Activated CD4-positive, alpha-beta T cell treated with anti-CD3 and anti-CD28 coated beads, Interleukin-2, amount 50 U/mL, for 1 hour (primary cell): Measurements from ENCODE around the gene ATXN1.

Source experiments
- DNase-seq: peaks from one replicate; pipeline ENCODE4 v3.0.0-alpha.2; 2020

The ATXN1 gene

DNA sequence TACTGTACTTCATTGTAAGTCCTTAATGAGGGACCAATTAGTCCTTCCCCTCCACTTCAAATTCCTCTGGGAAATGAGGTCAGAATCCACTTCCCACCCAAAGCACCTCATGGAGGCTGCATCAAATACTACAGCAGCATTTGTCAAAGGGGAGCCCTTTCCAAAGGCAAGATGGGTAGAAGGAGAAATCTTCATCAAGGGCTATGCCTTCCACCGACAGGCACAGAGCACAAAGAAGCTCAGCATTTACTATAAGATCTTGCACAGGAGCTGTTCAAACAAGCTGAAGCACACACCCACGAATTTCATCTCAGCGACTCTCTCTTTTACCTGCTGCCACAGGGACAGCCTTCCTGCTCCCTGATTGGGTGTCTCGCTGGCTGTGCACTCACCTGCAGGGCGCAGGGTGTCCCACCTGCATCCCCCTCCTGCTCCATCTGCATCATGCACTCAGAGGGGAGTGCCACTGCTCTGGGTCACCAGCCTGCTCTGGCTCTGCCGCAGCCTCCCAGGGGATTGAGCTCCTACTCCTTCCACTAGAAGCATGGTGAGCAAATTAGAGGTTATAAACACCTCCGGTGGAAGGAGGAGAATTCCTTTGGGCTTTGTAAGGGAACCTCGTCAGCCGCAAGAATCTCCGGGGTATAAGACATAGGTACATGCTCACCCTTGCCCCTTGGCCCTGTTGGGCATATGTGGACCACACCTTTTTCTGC is 164.5 kb downstream of the ATXN1 start:
- no peak for DNase-seq

DNA sequence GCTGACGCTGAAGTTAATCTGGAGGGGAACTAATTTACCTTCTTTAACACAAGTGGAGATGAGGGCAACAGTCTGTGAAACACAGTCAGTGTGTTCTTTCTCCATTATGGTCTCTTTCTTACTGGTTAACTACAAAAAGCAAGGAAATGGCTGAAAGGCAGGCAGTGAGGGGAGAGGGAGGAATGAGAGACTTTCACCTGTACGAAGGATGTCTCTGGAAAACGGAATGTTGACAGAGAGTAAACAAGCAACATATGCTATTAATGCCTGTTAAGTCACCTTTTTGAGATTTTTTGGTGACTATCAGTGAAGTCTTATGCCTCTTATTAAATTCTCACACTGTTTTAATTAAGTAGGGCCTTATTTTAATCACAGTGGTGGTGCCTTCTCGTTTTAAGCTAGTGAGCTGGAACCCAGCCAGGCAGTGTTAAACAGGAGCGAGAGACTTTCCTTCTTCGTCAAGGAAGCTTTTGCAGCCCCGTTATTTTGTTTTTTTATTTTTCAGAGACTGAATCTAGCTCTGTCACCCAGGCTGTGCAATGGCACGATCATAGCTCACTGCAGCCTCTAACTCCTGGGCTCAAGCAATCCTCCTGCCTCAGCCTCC is 165.6 kb downstream of the ATXN1 start:
- DNase-seq: no peak

DNA sequence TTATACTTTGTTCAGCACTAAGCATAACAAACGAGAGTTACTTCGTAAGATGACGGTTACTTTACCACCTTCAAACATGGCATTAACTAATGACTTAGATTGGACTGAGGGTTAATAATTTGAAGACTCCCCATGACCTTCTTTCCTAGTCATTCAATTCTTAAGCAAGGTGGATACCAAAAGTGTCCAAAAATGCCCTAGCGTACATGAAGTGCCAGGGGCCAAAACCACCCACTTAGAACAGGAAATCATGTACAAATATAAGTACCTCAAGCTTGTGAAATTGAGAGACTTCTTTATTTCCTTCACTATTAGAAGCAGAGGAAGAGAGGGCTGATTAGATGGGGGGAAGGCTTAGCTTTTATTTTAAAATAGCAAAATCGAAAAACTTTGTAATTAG is 166.4 kb downstream of the ATXN1 start:
- DNase-seq: no peak

DNA sequence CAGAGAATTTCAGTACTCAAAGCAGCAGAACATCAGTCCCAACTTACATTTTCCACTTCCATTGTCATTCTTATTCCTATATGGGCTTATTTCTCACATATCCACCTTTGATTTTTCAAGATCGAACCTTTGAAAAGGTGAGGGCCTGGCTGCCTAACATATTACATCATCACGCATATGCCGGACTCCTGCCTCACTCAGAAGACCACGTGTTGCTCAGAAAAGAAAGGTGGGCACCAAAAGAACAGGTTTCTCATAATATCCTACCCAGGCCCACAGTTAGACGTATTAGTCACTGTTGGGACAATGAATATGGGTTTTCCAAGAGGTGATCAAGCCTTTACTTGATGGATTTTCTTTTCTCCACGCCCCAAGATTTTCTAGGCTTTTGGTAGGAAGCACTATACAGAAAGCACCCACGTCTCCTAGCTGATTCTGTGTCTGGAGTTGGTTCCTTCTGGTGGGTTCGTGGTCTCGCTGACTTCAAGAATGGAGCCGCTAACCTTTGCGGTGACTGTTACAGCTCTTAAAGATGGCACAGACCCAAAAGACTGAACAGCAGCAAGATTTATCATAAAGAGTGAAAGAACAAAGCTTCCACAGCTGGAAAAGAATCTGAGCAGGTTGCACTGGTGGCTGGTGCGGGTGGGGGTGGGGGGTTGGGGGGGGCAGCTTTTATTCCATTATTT is 168.9 kb downstream of the ATXN1 start:
- no peak for DNase-seq

DNA sequence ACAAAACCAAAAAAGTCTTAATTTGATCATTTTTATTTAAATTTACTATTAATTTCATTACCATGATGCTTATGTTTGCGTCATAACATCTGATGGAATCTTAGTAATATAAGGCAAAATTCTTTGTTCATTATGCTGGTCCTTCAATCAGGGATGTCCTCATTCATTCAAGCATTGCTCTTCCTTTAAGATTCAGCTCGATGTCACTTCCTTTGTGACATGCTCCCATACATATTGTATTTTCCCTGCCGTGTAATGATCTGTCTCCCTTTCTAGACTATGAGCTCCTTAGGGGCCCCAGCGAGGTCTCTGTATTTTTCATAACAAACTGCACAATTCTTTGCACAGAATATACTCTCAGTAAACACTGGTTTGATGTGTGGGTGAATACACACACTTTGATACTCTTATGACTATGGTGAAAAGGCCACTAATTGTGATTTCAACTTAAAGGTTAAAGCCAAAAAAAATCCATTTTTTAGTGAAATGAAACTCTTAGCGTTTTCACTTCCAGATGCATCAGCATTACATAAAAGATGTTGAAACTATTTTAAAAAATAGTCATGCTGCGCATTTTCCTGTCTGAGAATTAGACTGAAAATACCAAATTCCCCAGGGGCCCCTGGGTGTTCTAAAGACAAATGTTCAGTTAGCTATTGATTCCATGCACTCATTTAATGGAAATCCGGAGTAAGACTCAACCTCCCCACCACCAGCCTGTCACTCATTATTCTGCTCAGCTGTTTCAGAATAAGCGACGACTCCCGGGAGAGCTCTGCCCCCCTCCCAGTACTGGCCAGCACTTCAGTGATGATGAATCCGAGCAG is 169.7 kb downstream of the ATXN1 start:
- no peak for DNase-seq

DNA sequence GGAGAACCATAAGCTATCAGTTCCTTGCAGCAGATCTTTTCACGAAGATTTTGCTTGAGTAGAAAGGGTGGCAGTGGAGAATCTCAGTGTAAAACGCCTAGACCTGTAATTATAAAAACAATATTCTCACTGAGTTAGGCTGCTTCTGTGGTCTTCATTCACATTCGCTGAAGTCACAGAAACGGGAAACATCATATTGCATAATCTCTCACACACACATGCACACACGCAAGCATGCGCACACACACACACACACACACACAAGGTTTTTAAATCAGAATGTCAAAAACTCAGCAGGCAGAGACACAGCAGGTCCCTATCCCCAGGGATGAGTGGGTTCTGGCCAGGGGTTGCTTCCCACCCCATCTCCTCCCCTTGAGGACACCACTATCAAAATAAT is 175.5 kb downstream of the ATXN1 start:
- no peak for DNase-seq

DNA sequence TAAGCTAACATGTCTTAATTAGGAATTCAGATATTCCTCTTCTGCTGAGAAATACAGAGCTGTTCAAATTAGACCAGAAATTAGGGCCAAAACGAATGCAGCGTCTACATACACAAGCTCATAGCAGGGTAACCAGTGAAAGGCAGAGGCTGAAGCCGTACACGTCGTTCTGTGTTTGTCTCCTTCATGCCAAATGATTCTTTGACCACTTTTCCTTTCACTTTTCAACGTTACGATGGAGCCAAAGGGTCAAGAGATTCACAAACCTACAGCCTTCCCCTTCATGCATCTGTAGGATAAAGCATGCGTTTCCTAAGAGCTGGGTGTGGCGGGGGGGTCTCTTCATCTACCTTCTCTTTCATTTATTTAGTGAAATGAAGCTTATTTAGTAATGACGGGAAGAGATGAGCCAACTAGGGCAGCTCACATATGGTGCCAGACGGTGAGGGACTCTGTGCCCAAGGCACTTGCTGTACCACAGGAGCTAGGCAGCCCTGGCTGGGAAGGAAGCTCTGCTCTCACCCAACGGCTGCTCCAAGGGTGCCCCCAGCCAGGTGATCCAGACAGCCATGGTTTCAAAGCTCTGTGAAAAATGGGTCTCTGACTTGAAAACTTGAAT is 178.0 kb downstream of the ATXN1 start:
- no peak for DNase-seq

DNA sequence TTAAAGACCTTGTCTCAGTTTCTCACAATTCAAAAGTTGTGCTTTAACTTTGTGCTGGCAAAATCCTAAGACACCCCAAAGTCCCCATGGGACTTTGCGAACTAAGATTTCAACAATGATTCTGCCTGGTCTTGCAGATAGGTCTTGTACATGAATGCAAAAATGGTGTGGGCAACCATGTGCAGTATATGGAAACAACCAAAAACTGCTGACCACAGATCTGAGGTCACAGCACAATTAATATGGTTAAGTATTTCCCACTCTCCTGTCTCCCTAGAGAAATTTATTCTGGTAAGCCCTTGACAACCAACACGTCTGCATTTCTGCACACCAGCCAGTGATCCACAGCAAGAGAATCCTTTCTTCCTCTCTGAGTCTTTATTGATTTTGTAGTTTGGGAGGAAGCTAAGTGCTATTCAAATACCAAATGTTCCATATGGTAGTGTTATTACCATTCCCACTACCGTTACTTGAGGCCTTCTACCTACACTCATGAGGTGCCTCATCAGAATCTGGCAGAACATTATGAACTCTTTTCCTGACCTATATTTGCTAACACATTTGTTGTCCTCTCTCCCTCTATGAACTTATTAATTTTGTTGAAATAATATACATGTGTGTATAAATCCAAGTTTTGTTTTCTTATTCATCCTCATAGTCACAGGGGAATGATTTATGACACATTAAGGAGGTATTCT is 178.7 kb downstream of the ATXN1 start:
- no peak for DNase-seq

DNA sequence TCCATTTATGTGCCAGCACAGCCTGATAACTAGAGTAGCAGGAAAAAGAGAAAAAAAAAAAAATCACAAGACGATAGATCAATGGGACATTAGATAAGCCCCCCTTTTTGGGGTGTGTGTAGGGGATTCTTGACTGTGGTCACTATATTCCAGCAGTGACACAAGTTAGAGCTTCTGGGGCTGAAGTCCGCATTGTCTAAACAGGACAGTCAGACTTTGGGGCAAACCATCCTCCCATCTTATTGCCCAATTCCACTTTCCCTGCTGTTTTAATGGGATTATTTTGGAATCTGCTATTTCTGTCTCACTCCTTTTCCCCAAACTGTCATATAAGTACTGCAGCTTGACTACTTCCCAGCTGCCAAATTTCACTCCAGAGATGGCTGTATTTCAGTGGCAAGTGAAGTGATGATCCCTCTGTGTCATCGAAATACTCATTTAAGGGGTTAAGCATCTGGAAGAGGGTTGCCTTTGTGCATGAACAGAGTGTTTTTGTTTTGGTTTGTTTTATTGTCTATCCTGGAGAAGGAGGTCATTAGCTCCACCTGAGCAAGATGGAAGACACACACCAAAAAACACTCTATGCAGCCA is 182.5 kb downstream of the ATXN1 start:
- no peak for DNase-seq

DNA sequence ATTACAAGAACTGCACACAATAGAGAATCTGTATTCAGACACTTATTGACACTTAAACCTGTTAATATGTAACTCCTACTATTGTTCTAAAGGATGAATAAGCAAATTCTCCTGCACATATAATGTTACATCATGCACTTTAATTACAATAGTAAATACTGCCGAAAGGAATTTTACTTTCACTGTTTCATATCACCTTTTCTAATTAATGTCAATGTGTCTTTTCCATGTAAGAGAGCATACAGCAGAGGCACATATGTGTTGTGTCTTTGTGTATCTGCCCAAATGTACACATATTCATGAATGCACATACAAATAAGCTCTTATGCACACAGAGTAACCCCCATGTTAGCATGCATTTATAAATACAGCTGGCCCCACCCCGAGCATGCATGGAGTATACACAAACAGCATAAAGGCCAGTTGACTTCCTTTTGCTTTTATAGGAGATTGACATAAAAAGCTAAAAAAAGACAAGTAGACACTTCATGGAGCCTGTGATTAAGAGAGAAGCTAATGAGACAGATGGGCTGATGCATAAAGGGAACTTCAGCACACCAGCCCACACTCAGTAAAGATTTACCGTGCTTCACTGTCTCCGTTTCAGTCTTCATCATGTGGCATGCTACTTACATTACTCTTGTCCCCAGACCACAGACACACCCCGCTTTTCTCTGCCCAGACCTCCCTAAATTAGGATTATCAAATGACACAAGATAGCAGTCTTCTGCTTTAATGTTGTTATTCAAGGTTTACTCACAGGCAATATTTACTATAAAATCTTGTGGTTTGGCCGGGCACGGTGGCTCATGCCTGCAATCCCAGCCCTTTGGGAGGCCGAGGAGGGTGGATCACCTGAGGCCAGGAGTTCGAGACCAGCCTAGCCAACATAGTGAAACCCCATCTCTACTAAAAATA is 184.6 kb downstream of the ATXN1 start:
- no peak for DNase-seq

DNA sequence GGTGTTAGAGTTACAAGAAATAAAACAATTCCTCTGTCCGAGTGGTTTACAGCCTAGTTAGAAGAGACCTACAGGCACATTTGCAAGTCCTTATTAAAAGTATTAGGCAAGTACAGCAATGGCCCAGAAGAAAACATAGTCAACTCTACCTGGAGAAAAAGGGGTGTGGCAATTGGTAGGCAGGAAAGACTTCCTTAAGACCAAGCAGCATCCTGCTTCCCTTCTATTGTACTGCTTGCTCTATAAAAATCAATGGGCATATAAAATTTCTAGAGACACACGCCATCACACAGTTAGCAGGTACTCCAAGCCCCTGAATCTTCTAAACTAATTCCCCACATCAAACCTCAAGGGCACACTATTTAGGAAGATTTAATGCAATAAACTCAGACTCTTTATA is 185.6 kb downstream of the ATXN1 start:
- no peak for DNase-seq

DNA sequence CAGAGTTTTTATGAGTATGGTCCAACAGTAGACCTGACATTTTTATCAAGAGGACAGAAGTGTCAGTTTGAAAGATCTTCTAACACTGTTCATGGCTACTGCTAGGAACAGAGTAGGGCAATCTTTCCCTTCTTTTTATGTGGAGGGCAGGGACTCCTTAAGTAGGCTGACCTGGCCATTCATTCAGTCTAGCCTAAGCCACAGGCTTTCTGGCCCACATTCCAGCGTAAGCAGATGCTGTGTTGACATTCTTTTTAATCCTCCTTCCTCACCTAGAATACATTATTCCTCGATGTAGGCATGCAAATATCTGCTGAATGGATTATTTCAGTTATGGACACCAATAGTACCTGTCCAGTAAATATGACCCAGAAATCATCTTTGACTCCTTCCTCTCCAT is 188.3 kb downstream of the ATXN1 start:
- DNase-seq: no peak

DNA sequence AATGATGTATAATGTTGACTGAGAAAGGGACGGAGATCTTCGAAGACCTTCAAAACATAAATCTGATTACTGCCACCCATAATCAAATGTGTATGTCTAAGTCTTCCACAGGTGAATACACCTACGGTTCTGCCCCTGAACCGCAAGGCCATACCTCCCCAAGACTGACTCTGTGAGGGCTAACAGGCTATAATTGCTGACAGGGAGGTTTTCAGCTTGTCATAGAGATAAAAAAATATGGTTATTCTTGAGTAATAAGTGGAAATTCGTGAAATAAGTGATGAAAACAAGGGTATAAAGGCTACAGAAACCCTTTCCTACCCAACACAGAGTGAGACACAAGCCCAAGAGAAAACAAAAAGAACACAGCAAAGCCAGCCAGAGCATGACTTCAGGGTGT is 188.9 kb downstream of the ATXN1 start:
- no peak for DNase-seq

DNA sequence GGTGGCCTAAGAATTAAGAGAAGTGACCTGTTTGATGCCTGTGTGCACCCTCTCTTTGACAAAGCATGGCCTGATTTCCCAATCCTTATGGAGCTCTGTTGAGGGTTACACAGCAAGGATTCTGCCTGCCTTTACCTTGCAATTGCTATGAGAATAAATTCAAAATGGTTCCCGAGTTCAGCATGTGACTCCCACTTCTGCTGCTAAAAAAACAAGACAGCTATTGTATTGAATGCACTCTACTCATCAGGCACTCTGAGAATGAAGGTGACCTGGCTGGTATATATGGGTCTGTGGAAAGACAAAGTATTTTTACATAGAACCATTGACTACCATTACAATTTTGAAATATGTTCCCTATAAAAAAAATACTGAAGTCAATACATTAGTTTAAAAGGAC is 190.3 kb downstream of the ATXN1 start:
- no peak for DNase-seq

DNA sequence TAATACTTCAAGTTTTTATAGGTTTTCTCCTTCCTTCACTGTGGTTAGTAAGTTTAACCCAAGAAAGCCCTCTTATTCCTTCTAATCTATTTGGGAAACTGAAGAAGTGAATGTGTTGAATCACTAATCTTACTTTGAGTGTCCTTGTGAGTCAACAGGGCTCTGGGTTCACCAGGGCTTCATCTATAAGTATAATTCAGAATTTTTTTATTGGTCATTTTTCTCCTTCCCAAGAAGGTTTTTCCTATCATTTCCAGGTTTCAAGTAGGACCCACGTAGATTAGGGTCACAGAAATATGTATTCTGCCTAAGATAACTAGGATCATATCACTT is 191.1 kb downstream of the ATXN1 start:
- DNase-seq: no peak

DNA sequence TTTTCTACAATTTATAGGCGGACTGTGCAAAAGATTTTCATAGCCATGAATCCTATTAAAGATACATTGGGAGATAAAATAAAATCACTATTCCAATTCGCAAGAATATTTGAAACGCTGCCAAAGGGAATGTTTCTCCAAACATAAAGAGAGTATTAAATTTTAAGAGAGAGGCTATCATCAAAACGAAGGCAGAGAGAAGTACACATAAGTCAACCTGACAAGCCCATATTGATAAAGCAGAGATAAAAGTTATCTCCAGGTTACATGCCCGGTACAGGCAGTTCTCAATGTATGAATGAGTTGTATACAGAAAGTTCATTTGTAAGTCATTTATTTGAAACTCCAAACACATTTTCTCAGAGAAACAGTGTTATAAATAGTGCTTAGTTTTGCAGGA is 193.1 kb downstream of the ATXN1 start:
- DNase-seq: no peak

DNA sequence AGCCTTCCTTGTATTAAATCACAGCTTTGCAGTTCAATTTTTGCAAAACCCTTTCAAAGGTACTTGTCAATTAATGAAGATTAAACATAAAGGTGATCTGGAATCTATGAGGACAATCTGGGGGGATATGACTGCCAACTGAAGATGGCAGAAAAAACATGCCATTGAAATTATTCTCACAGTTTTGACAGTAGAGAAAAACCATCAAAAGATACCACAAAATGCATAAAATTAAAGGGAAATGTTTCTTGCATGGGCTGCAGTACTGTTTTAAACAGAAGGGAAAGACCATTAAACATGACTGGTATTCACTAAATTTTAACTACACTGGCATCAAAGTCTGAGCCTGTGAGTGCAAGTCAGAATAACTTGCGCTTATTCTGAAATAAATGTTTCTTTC is 194.2 kb downstream of the ATXN1 start:
- DNase-seq: no peak

DNA sequence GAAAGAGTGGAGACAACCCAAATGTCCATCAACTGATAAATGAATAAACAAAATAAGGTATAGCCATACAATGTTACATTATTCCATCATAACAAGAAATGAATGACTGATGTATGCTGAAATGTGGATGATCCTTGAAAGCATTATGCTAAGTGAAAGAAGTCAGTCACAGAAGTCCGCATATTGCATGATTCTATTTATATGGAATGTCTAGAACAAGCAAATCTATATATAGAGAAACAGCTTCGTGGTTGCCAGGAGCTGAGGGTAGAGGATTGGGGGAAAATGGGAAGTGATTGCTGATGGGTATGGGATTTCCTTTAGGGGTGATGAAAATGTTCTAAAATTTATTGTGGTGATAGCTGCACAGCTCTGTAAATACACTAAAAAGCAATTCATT is 196.8 kb downstream of the ATXN1 start:
- no peak for DNase-seq

DNA sequence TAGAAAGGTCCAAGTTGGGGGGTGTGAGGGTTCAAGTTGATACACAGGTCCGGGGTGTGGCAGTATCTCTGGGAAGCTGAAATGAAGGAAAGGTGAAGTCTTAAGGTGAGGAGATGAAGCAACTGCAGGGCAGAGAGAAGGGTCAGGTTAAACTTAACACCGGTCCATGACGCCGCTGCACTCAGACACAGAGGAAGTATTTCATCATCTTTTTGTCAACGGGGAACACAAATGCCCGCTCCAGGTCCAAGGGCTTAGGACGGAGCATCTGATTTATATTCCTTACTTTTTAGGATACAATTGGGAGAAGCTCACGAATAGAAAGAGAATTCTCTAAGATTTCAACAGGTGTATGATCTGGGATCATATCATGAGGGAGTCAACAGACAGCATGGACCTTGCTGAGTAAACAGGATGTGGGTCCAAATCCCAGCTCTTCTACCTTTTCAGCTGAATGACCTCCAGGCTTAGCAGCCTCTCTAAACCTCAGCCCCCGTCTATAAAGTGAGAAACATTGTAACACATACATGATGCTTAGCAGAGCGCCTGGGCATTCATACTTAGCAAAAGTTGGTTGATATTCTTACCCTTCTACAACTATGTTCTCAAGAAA is 197.5 kb downstream of the ATXN1 start:
- DNase-seq: no peak

DNA sequence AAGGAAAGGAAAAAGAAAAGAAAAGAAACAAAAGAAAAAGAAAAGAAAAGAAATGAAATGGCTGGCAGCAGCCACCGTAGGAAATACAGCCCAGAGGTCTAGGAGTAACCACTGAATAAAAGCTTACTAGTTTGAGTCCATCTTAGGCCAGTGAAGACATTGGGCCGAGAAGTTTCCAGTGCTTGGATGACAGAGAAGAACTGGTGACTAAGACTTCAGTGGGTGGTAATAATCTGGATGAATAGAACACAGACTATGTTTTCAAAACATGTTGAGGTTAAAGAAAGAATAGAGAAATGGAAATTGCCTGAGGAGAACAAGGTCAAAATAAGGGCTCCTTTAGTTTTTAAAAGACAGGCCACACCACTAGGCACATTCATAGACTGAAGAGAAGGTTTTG is 198.8 kb downstream of the ATXN1 start:
- DNase-seq: no peak

DNA sequence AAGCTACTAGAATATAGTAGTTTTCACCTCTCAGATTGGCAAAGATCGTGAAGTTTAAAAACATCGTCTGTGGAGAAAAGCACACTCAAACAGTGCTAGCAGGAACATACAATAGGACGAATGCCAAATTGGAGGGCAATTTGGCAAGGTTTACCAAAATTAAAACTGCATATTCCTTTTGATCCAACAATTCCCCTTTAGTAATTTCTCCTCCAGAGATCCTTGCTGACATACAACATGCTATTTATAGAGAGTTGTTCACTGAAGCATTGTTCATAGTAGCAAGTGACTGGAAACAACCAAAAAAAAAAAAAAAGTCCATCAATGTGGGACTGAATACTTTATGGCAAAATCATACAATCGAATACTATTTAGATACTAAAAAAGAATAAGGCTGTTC is 202.2 kb downstream of the ATXN1 start:
- no peak for DNase-seq
